H1 (cell line): Measurements from ENCODE around the gene PDE8A. TPM values are rescaled to one million over a fixed set of nuclear protein-coding genes. Genes with fewer than 3 reads are reported as not detected.

Source experiments
- CTCF ChIA-PET: fragments of 300-600 bp; sonication (Branson Sonifier 250); formaldehyde crosslinking; loops from one replicate; lab custom pipeline; 2021; ENCODE audit not compliant: partially characterized antibody; lab: Charles Lee
- POLR2A ChIA-PET: fragments of 300-600 bp; sonication (Branson Sonifier 250); formaldehyde crosslinking; loops from one replicate; lab custom pipeline; 2021; ENCODE audit warnings: inconsistent platforms; ENCODE audit not compliant: partially characterized antibody; lab: Charles Lee
- DNase-seq, 2 experiments: peaks; one replicate each; pipeline versions ENCODE4 v3.0.0 to v3.0.0-alpha.2; 2010 to 2022; ENCODE audit warnings: low spot score in 2 of 2, low read depth in 1 of 2, mixed read lengths in 1 of 2
- FAIRE-seq: peaks from 2 replicates; lab custom pipeline; 2011; peaks lifted over from hg19 to GRCh38; lab: Jason Lieb, UNC
- H2AFZ ChIP-seq: 2 replicates; pipeline ENCODE4 v1.8.1; 2012; ENCODE audit warnings: low read length, inconsistent platforms
- H2AK5ac ChIP-seq: 2 replicates; pipeline ENCODE4 v1.6.1; 2013; ENCODE audit warnings: low read depth, low read length
- H2BK120ac ChIP-seq: replicated peaks from 2 replicates; pipeline ENCODE3; 2013; ENCODE audit warnings: low read depth, low read length, inconsistent platforms
- H2BK12ac ChIP-seq: 2 replicates; pipeline ENCODE4 v1.6.1; 2013; ENCODE audit warnings: low read depth, low read length
- H2BK15ac ChIP-seq: 2 replicates; pipeline ENCODE4 v1.6.1; 2013; ENCODE audit warnings: low read length
- H2BK20ac ChIP-seq: 2 replicates; pipeline ENCODE4 v1.6.1; 2013; ENCODE audit warnings: low read length
- H2BK5ac ChIP-seq: 2 replicates; pipeline ENCODE4 v1.6.1; 2013; ENCODE audit warnings: low read depth, low read length
- H3K14ac ChIP-seq: 2 replicates; pipeline ENCODE4 v1.6.1; 2013; ENCODE audit warnings: inconsistent platforms; ENCODE audit not compliant: insufficient read length
- H3K18ac ChIP-seq: 2 replicates; pipeline ENCODE4 v1.6.1; 2013; ENCODE audit warnings: low read length; ENCODE audit errors: extremely low read depth
- H3K23ac ChIP-seq: 2 replicates; pipeline ENCODE4 v1.6.1; 2013; ENCODE audit warnings: inconsistent platforms; ENCODE audit not compliant: insufficient read length
- H3K23me2 ChIP-seq: 2 replicates; pipeline ENCODE4 v1.6.1; 2013; ENCODE audit warnings: low read depth, low read length
- H3K27ac ChIP-seq: 2 replicates; pipeline ENCODE4 v1.6.1; 2011; ENCODE audit warnings: low read depth, low read length, inconsistent platforms
- H3K27me3 ChIP-seq, 4 experiments: replicated peaks in 1 of 4; 1 replicate in 1 of 4; 2 replicates in 3 of 4; pipeline versions ENCODE4 v1.6.1 to v1.8.1; 2011 to 2013; ENCODE audit warnings: low read length in 3 of 4, mild to moderate bottlenecking in 3 of 4, inconsistent platforms in 2 of 4, mixed read lengths in 2 of 4, moderate library complexity in 1 of 4; ENCODE audit not compliant: control insufficient read depth in 3 of 4, insufficient read depth in 3 of 4; ENCODE audit errors: extremely low read depth in 1 of 4
- H3K36me3 ChIP-seq, 4 experiments: 2 replicates each; pipeline versions ENCODE4 v1.6.1 to v1.8.1; 2011 to 2013; ENCODE audit warnings: mild to moderate bottlenecking in 4 of 4, low read length in 3 of 4, moderate library complexity in 2 of 4, control low read depth in 1 of 4, inconsistent platforms in 1 of 4; ENCODE audit not compliant: insufficient read depth in 4 of 4, control insufficient read depth in 2 of 4
- H3K4ac ChIP-seq: replicated peaks from 2 replicates; pipeline ENCODE3; 2013; ENCODE audit warnings: low read length, low read depth, mixed read lengths, inconsistent platforms; ENCODE audit not compliant: insufficient read length
- H3K4me1 ChIP-seq, 4 experiments: replicated peaks in 1 of 4; 1 replicate in 1 of 4; 2 replicates in 3 of 4; pipeline versions ENCODE4 v1.6.1 to v1.8.1; 2011 to 2013; ENCODE audit warnings: low read length in 3 of 4, inconsistent platforms in 2 of 4, mixed read lengths in 1 of 4; ENCODE audit not compliant: insufficient read depth in 4 of 4, control insufficient read depth in 3 of 4
- H3K4me2 ChIP-seq, 2 experiments: 2 replicates each; pipeline versions ENCODE4 v1.6.1 to v1.8.1; 2011 to 2013; ENCODE audit warnings: low read depth in 2 of 2, low read length in 2 of 2, control low read depth in 1 of 2, inconsistent platforms in 1 of 2, mild to moderate bottlenecking in 1 of 2; ENCODE audit not compliant: insufficient read depth in 1 of 2
- H3K4me3 ChIP-seq, 4 experiments: fragments of 200-600, 300-600 bp in 1 of 4; sonication (generic), shearing (Covaris generic), sonication (Bioruptor Twin) in 1 of 4; 2 replicates each; pipeline versions ENCODE4 v1.5.1 to v1.8.1; 2011 to 2016; ENCODE audit warnings: low read length in 4 of 4, low read depth in 3 of 4, control low read depth in 2 of 4, inconsistent platforms in 2 of 4, mild to moderate bottlenecking in 2 of 4, mixed read lengths in 1 of 4, moderate library complexity in 1 of 4; ENCODE audit not compliant: insufficient read depth in 2 of 4; ENCODE audit errors: extremely low read depth in 1 of 4
- H3K56ac ChIP-seq: replicated peaks from 2 replicates; pipeline ENCODE3; 2013; ENCODE audit warnings: low read depth, mild to moderate bottlenecking, mixed read lengths, low read length, inconsistent platforms; ENCODE audit not compliant: insufficient read length
- H3K79me1 ChIP-seq: 2 replicates; pipeline ENCODE4 v1.6.1; 2013; ENCODE audit warnings: low read depth, low read length, control low read depth
- H3K79me2 ChIP-seq, 2 experiments: 2 replicates each; pipeline versions ENCODE4 v1.6.1 to v1.8.1; 2012 to 2013; ENCODE audit warnings: low read length in 2 of 2, mild to moderate bottlenecking in 2 of 2, inconsistent platforms in 1 of 2; ENCODE audit not compliant: insufficient read depth in 2 of 2, control insufficient read depth in 1 of 2
- H3K9ac ChIP-seq, 4 experiments: replicated peaks in 1 of 4; 1 replicate in 1 of 4; 2 replicates in 3 of 4; pipeline versions ENCODE4 v1.6.1 to v1.8.1; 2011 to 2013; ENCODE audit warnings: low read depth in 3 of 4, low read length in 3 of 4, control low read depth in 2 of 4, mild to moderate bottlenecking in 2 of 4, moderate library complexity in 2 of 4, inconsistent platforms in 1 of 4; ENCODE audit errors: extremely low read depth in 1 of 4
- H3K9me3 ChIP-seq, 2 experiments: 2 replicates each; pipeline versions ENCODE4 v1.6.1 to v1.8.1; 2012 to 2013; ENCODE audit warnings: mild to moderate bottlenecking in 2 of 2, moderate library complexity in 2 of 2, control low read depth in 1 of 2, inconsistent platforms in 1 of 2, low read depth in 1 of 2, low read length in 1 of 2, mixed read lengths in 1 of 2; ENCODE audit not compliant: insufficient read depth in 2 of 2
- H4K20me1 ChIP-seq, 2 experiments: replicated peaks in 1 of 2; 2 replicates each; pipeline versions ENCODE3 to v1.8.1; 2011 to 2013; ENCODE audit warnings: inconsistent platforms in 2 of 2, low read length in 2 of 2, mild to moderate bottlenecking in 1 of 2; ENCODE audit not compliant: insufficient read depth in 2 of 2, control insufficient read depth in 1 of 2
- H4K5ac ChIP-seq: 2 replicates; pipeline ENCODE4 v1.6.1; 2013; ENCODE audit warnings: low read length, low read depth, mixed read lengths, inconsistent platforms; ENCODE audit not compliant: insufficient read length
- H4K8ac ChIP-seq: 2 replicates; pipeline ENCODE4 v1.8.0; 2013; ENCODE audit warnings: mild to moderate bottlenecking, moderate library complexity, low read length, inconsistent platforms; ENCODE audit not compliant: insufficient read depth; ENCODE audit errors: extremely low read depth
- H4K91ac ChIP-seq: replicated peaks from 2 replicates; pipeline ENCODE3; 2013; ENCODE audit warnings: low read length, mixed read lengths, inconsistent platforms; ENCODE audit not compliant: insufficient read length
- BRCA1 ChIP-seq: IDR thresholded peaks from 2 replicates; pipeline ENCODE4 v1.6.1; 2012; ENCODE audit warnings: low read depth, low read length, improper control_type of control experiment
- EZH2 ChIP-seq: fragments of 200-600 bp; sonication (generic); IDR thresholded peaks from 2 replicates; pipeline ENCODE4 v1.7.1; 2012; ENCODE audit warnings: low read depth, mild to moderate bottlenecking, moderate library complexity, low read length, inconsistent platforms; ENCODE audit not compliant: severe bottlenecking
- MAFK ChIP-seq: IDR thresholded peaks from 2 replicates; pipeline ENCODE4 v1.6.1; 2012; ENCODE audit warnings: low read depth, mild to moderate bottlenecking, improper control_type of control experiment, low read length
- whole genome bisulfite sequencing, 2 experiments: shearing (Covaris generic) in 1 of 2; methylation state at CpG; one replicate each; pipeline versions ENCODE4 v1.1.6 to v1.1.7; 2013 to 2015; ENCODE audit warnings: low lambda C conversion rate in 2 of 2, mixed read lengths in 2 of 2, inconsistent platforms in 1 of 2, low coverage in 1 of 2, missing lambda C conversion rate in 1 of 2; ENCODE audit not compliant: insufficient replicate concordance in 2 of 2, insufficient coverage in 1 of 2, insufficient read length in 1 of 2; ENCODE audit errors: extremely low coverage in 1 of 2, missing lambda C conversion rate in 1 of 2; 5-methylcytosine and 5-hydroxymethylcytosine counted together
- polyA plus RNA-seq, 7 experiments: library from polyadenylated mRNA; depleted of rRNA in 3 of 7; stranded (reverse) in 5 of 7; unstranded in 2 of 7; fragments of >200 nt in 5 of 7; fragments of 200-250 nt in 2 of 7; gene quantifications; 1 replicate in 5 of 7; 2 replicates in 1 of 7; 4 replicates in 1 of 7; pipeline versions ENCODE4 v1.2.1 to v1.2.3, GENCODE V29; 2011 to 2013; ENCODE audit warnings: missing spikeins in 2 of 7, mixed read lengths in 2 of 7
- total RNA-seq: library from RNA; stranded (reverse); fragmentation: NEBNext Ultra II Directional; extraction: Animal tissue kit (Norgen Biotek cat#: 25700); gene quantifications from 2 replicates; pipeline ENCODE4 v1.2.1, GENCODE V29; 2021

PDE8A gene
- total and polyA plus RNA-seq, 2 of the 8 experiments (the other 6 are each of a cell fraction or from before 2014, with no cell fraction given), result 6.9 to 7.8 TPM

- H2BK20ac ChIP-seq, result no peak overlapping the region
- POLR2A ChIA-PET, result no interaction called here
- H3K27me3 ChIP-seq, result no peaks in the 10 kb centered on the region
- no peak overlapping the region for H3K4ac ChIP-seq
- no peak for DNase-seq
- H2BK15ac ChIP-seq, result no peak overlapping the region
- no peak overlapping the region for H2BK12ac ChIP-seq
- no peak overlapping the region for H2BK120ac ChIP-seq
- H4K8ac ChIP-seq, result no peak overlapping the region
- WGBS, 2 experiments, result 92% methylated on average over 4 of the region's 4 CpGs; no CpG with 5 or more reads in 1 of the 2 experiments
- H3K79me2 ChIP-seq, result peaks cover 0 to 5% of the 10 kb centered on the region in 2 experiments; a peak in 1 of 4 replicates
- no peak overlapping the region for H3K4me3 ChIP-seq
- no peaks in the 10 kb centered on the region for H3K36me3 ChIP-seq
- H3K9ac ChIP-seq, result no peak overlapping the region
- no peak overlapping the region for H3K18ac ChIP-seq
- H4K5ac ChIP-seq, result no peak overlapping the region
- no peaks in the 10 kb centered on the region; the same call in 1 of the 2 replicates for H3K79me1 ChIP-seq
- H3K56ac ChIP-seq, result no peak overlapping the region
- no peaks in the 10 kb centered on the region for H3K23me2 ChIP-seq
- H3K23ac ChIP-seq, result no peak overlapping the region
- CTCF ChIA-PET, result interaction anchor here (0.6 kb wide), 1 partner anchor 9 kb away, joined by 3 read pairs; no protein-coding TSS in a partner anchor
- TF ChIP-seq BRCA1 (no peak), EZH2 (no peak), MAFK (no peak)
- TF ChIP-seq, all 59 proteins: peak for 0
- Histone ChIP-seq H2AFZ (no peak overlapping the region), H4K91ac (no peak overlapping the region), H3K14ac (no peak overlapping the region), H3K27ac (no peak overlapping the region), H2AK5ac (no peak overlapping the region), H2BK5ac (no peak overlapping the region), H3K4me1 (peaks cover 0 to 13% (median 5%) of the 10 kb centered on the region in 4 experiments; a peak in 5 of 7 replicates), H3K9me3 (no peaks in the 10 kb centered on the region), H4K20me1 (peaks cover 0 to 2% of the 10 kb centered on the region in 2 experiments), H3K4me2 (no peak overlapping the region)
- no peak for FAIRE-seq
These were observed 45.8 kb downstream of the PDE8A start for GRCh38 chr15:85027421-85027820.
